ENCODE measurements around the gene GABARAP.

Gene GABARAP

DNA sequence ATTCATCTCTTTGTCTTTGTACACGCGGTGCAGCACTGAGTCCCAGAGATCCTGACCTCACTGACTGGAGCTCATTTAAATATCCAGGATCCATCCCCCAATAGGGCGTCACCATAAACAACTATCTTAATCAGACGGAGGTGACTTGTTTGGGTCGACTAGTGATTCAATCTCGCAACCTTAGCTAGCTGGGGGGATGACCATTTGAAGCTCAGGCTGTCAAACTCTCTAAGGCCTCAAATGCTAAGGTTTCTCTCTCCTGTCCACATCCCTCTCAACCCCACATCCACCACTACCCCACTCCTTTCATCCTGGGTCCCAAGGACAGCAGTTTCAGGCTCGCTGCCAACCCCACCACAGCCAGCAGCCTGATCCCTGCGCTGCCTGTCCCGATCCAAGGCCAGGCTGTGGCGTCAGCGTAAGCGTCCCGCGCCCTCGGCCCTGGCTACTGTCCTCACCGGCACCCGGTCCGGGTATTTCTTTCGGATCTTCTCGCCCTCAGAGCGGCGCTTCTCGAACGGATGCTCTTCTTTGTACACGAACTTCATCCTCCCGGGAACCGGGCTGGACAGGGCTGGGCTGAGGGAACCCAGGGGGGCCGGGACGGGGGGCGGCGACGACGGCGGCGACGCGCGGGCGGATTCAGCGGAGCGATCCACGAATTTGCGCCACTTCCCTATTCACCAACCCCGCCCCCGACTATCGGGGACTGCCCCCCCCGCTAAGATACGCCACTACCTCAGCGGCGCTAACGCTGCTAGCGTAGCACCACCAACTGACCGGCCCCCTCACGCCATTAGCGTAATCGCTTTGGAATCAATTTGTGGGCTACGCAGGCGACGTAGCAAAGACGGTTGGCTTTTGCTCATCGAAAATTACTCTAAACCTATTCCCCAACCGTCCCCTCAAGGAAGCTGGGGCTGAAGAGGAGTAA lies at the start of gene GABARAP:
TSS of gene GABARAP (minus strand) at position 667 of the 934 bp plus-strand sequence. CDS start at position 548, 119 bp downstream.
- H3K36me3 ChIP-seq (ENCODE audit: insufficient read depth, low read length), result peaks cover 18% of the 10 kb centered on the region; the same call in 1 of the 2 replicates
- H3K4me1 ChIP-seq (ENCODE audit: control insufficient read depth, insufficient read depth, low read length, unreplicated experiment), result peaks cover 25% of the 10 kb centered on the region
- H3K27ac ChIP-seq (ENCODE audit: low read depth, low read length), result peak within 1 kb of the TSS; percentile 96
- H3K79me2 ChIP-seq (ENCODE audit: control insufficient read depth, insufficient read depth, low read length, unreplicated experiment), result peaks cover 45% of the 10 kb centered on the region
- no peaks in the 10 kb centered on the region for H3K27me3 ChIP-seq (ENCODE audit: insufficient read depth, low read length)
- H2AFZ ChIP-seq (ENCODE audit: low read length, unreplicated experiment), result peak within 1 kb of the TSS; percentile 78
- H3K4me3 ChIP-seq (ENCODE audit: low read depth, low read length), result peak within 1 kb of the TSS; percentile 91

DNA sequence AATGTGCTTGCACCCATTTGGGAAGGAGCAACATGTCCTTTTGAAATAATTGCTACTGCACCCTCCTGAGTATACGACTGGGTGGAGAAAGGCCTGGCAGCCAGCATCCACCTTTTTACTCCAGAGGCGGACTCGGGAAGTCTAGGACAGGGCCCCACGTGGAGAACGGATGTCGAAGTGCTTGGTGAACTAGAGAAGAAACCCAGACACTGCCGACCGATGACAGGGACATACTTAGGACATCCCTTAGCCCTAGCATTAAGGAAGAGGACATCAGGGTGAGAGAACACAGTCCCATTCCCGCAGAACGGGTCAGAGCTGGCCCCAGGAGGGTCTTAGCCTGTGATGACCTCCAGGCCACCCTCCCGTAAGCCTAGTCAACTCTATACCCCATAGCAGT lies 48.4 kb upstream of the GABARAP start:
- no peaks in the 10 kb centered on the region for H3K4me1 ChIP-seq (ENCODE audit: control insufficient read depth, insufficient read depth, low read length, unreplicated experiment)
- peaks cover 62% of the 10 kb centered on the region for H3K27me3 ChIP-seq (ENCODE audit: insufficient read depth, low read length)
- no peaks in the 10 kb centered on the region for H3K36me3 ChIP-seq (ENCODE audit: insufficient read depth, low read length)
- no peak overlapping the region for H2AFZ ChIP-seq (ENCODE audit: low read length, unreplicated experiment)
- no peak overlapping the region for H3K4me3 ChIP-seq (ENCODE audit: low read depth, low read length)
- no peaks in the 10 kb centered on the region for H3K79me2 ChIP-seq (ENCODE audit: control insufficient read depth, insufficient read depth, low read length, unreplicated experiment)
- no peak overlapping the region for H3K27ac ChIP-seq (ENCODE audit: low read depth, low read length)

DNA sequence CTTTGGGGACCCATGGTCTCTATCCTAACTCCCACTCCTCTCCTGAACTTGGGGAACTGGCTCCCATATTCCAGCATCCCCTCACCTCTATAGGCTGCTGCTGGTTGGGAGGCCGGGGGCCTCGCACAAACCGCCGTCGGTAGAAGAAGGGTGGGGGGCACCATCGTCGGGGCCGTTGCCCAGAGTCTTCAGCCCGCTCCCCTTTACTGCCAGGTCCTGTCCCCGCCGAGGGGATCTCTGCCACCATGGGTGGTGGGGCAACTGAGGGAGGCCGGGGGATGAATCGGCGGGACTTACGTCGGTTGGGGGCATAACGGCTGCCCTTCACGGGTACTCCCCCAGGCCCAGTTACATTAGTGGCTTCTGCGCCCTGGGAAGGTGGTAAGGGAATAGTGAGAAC lies 47.9 kb upstream of the GABARAP start:
- Histone ChIP-seq H2AFZ (ENCODE audit: low read length, unreplicated experiment) (no peak overlapping the region), H3K27me3 (ENCODE audit: insufficient read depth, low read length) (peaks cover 63% of the 10 kb centered on the region), H3K36me3 (ENCODE audit: insufficient read depth, low read length) (no peaks in the 10 kb centered on the region)

DNA sequence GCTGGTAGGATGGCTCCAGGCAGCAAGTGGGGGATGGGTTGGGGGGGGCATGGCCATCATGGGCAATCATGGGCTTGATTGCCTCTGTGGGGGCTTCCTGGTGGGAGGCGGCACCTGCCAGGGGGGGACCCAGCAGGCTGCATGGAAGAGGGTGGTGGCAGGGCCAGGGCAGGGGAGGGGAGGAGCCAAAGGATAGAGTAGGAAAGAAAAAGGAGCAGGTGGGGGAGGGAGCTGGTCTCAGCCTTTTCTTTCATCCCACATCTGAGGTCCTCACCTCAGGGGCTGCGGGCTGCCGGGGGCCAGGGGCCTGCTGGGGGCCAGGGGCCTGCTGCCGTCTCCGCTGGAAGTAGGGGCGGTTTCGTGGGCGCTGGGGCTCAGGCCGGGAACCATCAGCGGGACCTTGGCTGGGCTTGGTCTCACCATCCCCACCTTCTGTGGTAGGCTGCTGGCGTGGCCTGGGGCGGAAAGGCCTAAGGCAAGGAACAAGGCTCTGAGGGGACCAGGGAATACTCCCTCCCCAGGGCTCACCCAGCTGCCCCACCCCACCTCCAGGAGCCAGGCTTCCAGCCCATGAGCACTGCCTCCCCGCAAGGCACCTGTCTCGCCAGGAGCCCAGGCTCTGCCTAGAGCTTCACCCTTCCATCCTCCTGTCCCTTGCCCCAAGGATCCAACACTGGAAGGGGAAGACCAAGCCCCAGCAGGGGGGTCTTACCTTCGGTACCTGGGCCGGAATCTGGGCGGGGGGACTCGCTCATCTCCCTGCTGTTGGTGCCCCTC lies 47.2 kb upstream of the GABARAP start:
- no peaks in the 10 kb centered on the region for H3K36me3 ChIP-seq (ENCODE audit: insufficient read depth, low read length)
- H3K79me2 ChIP-seq (ENCODE audit: control insufficient read depth, insufficient read depth, low read length, unreplicated experiment), result no peaks in the 10 kb centered on the region
- H2AFZ ChIP-seq (ENCODE audit: low read length, unreplicated experiment), result no peak overlapping the region
- H3K4me3 ChIP-seq (ENCODE audit: low read depth, low read length), result no peak overlapping the region
- no peak overlapping the region for H3K27ac ChIP-seq (ENCODE audit: low read depth, low read length)
- no peaks in the 10 kb centered on the region for H3K4me1 ChIP-seq (ENCODE audit: control insufficient read depth, insufficient read depth, low read length, unreplicated experiment)
- H3K27me3 ChIP-seq (ENCODE audit: insufficient read depth, low read length), result peaks cover 64% of the 10 kb centered on the region

More for the DNA sequence above, 47.9 kb upstream of the GABARAP start:
- H3K27ac ChIP-seq (ENCODE audit: low read depth, low read length), result no peak overlapping the region
- no peaks in the 10 kb centered on the region for H3K4me1 ChIP-seq (ENCODE audit: control insufficient read depth, insufficient read depth, low read length, unreplicated experiment)
- H3K4me3 ChIP-seq (ENCODE audit: low read depth, low read length), result no peak overlapping the region
- no peaks in the 10 kb centered on the region for H3K79me2 ChIP-seq (ENCODE audit: control insufficient read depth, insufficient read depth, low read length, unreplicated experiment)

GRCh38 chr17:7285679-7286078 lies 43.4 kb upstream of the GABARAP start:
- Histone ChIP-seq H3K4me3 (ENCODE audit: low read depth, low read length) (no peak overlapping the region), H3K27me3 (ENCODE audit: insufficient read depth, low read length) (peaks cover 56% of the 10 kb centered on the region), H3K27ac (ENCODE audit: low read depth, low read length) (no peak overlapping the region), H3K79me2 (ENCODE audit: control insufficient read depth, insufficient read depth, low read length, unreplicated experiment) (no peaks in the 10 kb centered on the region), H3K4me1 (ENCODE audit: control insufficient read depth, insufficient read depth, low read length, unreplicated experiment) (no peaks in the 10 kb centered on the region), H2AFZ (ENCODE audit: low read length, unreplicated experiment) (no peak overlapping the region), H3K36me3 (ENCODE audit: insufficient read depth, low read length) (no peaks in the 10 kb centered on the region)

- Histone ChIP-seq H3K36me3 (ENCODE audit: insufficient read depth, low read length) (no peaks in the 10 kb centered on the region), H3K4me1 (ENCODE audit: control insufficient read depth, insufficient read depth, low read length, unreplicated experiment) (no peaks in the 10 kb centered on the region), H3K27me3 (ENCODE audit: insufficient read depth, low read length) (peaks cover 49% of the 10 kb centered on the region), H3K27ac (ENCODE audit: low read depth, low read length) (no peak overlapping the region), H3K79me2 (ENCODE audit: control insufficient read depth, insufficient read depth, low read length, unreplicated experiment) (no peaks in the 10 kb centered on the region), H3K4me3 (ENCODE audit: low read depth, low read length) (no peak overlapping the region), H2AFZ (ENCODE audit: low read length, unreplicated experiment) (no peak overlapping the region)
These were observed 42.7 kb upstream of the GABARAP start for GRCh38 chr17:7284911-7285310.

DNA sequence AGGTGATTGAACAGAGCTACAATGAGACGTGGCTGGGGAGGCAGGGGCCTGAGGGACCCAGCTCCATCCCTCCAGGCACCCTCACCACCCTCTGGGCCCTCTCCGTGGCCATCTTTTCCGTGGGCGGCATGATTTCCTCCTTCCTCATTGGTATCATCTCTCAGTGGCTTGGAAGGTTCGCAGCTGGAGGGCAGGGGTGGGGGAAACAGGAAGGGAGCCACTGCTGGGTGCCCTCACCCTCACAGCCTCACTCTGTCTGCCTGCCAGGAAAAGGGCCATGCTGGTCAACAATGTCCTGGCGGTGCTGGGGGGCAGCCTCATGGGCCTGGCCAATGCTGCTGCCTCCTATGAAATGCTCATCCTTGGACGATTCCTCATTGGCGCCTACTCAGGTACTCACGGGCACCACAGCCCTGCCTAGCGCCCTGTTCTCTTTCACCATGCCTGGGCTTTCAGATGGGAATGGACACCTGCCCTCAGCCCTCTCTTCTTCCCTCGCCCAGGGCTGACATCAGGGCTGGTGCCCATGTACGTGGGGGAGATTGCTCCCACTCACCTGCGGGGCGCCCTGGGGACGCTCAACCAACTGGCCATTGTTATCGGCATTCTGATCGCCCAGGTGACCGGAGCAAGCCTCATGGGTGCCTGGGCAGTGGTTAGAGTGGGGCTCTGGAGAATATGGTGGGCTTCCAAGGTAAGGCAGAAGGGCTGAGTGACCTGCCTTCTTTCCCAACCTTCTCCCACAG lies 41.4 kb upstream of the GABARAP start:
- peaks cover 49% of the 10 kb centered on the region for H3K27me3 ChIP-seq (ENCODE audit: insufficient read depth, low read length)
- no peak overlapping the region for H3K27ac ChIP-seq (ENCODE audit: low read depth, low read length)
- H2AFZ ChIP-seq (ENCODE audit: low read length, unreplicated experiment), result no peak overlapping the region
- no peaks in the 10 kb centered on the region for H3K36me3 ChIP-seq (ENCODE audit: insufficient read depth, low read length)
- no peaks in the 10 kb centered on the region for H3K4me1 ChIP-seq (ENCODE audit: control insufficient read depth, insufficient read depth, low read length, unreplicated experiment)
- H3K79me2 ChIP-seq (ENCODE audit: control insufficient read depth, insufficient read depth, low read length, unreplicated experiment), result no peaks in the 10 kb centered on the region
- H3K4me3 ChIP-seq (ENCODE audit: low read depth, low read length), result no peak overlapping the region

- Histone ChIP-seq H3K27ac (ENCODE audit: low read depth, low read length) (no peak overlapping the region), H3K4me1 (ENCODE audit: control insufficient read depth, insufficient read depth, low read length, unreplicated experiment) (no peaks in the 10 kb centered on the region), H3K36me3 (ENCODE audit: insufficient read depth, low read length) (no peaks in the 10 kb centered on the region), H3K27me3 (ENCODE audit: insufficient read depth, low read length) (peaks cover 42% of the 10 kb centered on the region), H2AFZ (ENCODE audit: low read length, unreplicated experiment) (no peak overlapping the region), H3K79me2 (ENCODE audit: control insufficient read depth, insufficient read depth, low read length, unreplicated experiment) (no peaks in the 10 kb centered on the region), H3K4me3 (ENCODE audit: low read depth, low read length) (no peak overlapping the region)
These were observed 40.6 kb upstream of the GABARAP start for GRCh38 chr17:7282752-7283321.

- peak overlapping the region; percentile 75 for H3K4me3 ChIP-seq (ENCODE audit: low read depth, low read length)
- no peaks in the 10 kb centered on the region for H3K4me1 ChIP-seq (ENCODE audit: control insufficient read depth, insufficient read depth, low read length, unreplicated experiment)
- no peaks in the 10 kb centered on the region for H3K79me2 ChIP-seq (ENCODE audit: control insufficient read depth, insufficient read depth, low read length, unreplicated experiment)
- no peak overlapping the region for H3K27ac ChIP-seq (ENCODE audit: low read depth, low read length)
- no peaks in the 10 kb centered on the region for H3K36me3 ChIP-seq (ENCODE audit: insufficient read depth, low read length)
- no peak overlapping the region for H2AFZ ChIP-seq (ENCODE audit: low read length, unreplicated experiment)
- peaks cover 36% of the 10 kb centered on the region for H3K27me3 ChIP-seq (ENCODE audit: insufficient read depth, low read length)
These were observed 39.9 kb upstream of the GABARAP start for GRCh38 chr17:7281953-7282751.
